CD4-positive, alpha-beta memory T cell (primary cell): Measurements from ENCODE around the gene MGRN1. TPM values are rescaled to one million over a fixed set of nuclear protein-coding genes. Genes with fewer than 3 reads are reported as not detected.

Source experiments
- CTCF ChIA-PET: fragments of 350-600 bp; sonication (Branson Sonifier 250); formaldehyde crosslinking; loops from one replicate; lab custom pipeline; 2021; ENCODE audit warnings: inconsistent platforms; ENCODE audit not compliant: partially characterized antibody; lab: Charles Lee
- POLR2A ChIA-PET: fragments of 350-600 bp; sonication (Branson Sonifier 250); formaldehyde crosslinking; loops from one replicate; lab custom pipeline; 2021; ENCODE audit not compliant: partially characterized antibody; lab: Charles Lee
- DNase-seq, 5 donors: peaks; one replicate each; pipeline versions ENCODE4 v3.0.0 to v3.0.0-alpha.2; 2020 to 2022; ENCODE audit warnings: mixed read lengths in 1 of 5
- H3K27ac ChIP-seq: one replicate; pipeline ENCODE4 v1.7.0; 2013; ENCODE audit warnings: low read depth, low read length
- H3K27me3 ChIP-seq: 2 replicates; pipeline ENCODE4 v1.7.0; 2013; ENCODE audit warnings: mild to moderate bottlenecking, low read length, moderate library complexity; ENCODE audit not compliant: insufficient read depth
- H3K36me3 ChIP-seq: 2 replicates; pipeline ENCODE4 v1.7.0; 2013; ENCODE audit warnings: mild to moderate bottlenecking, low read length, moderate library complexity; ENCODE audit not compliant: insufficient read depth
- H3K4me1 ChIP-seq: 2 replicates; pipeline ENCODE4 v1.7.0; 2013; ENCODE audit warnings: mild to moderate bottlenecking, low read length, moderate library complexity; ENCODE audit not compliant: insufficient read depth
- H3K4me3 ChIP-seq, 2 donors: one replicate each; pipeline ENCODE4 v1.7.0; 2013; ENCODE audit warnings: low read length in 2 of 2, mild to moderate bottlenecking in 1 of 2
- H3K9me3 ChIP-seq, 2 donors: one replicate each; pipeline ENCODE4 v1.7.0; 2013; ENCODE audit warnings: low read length in 2 of 2, control low read depth in 1 of 2; ENCODE audit not compliant: control insufficient read depth in 1 of 2
- H3K27ac Mint-ChIP-seq, 7 donors: one replicate each; pipeline ENCODE4 v1.8.0; 2020 to 2021; ENCODE audit warnings: mixed read lengths in 7 of 7, mild to moderate bottlenecking in 6 of 7, inconsistent platforms in 3 of 7, moderate library complexity in 3 of 7
- H3K27me3 Mint-ChIP-seq, 2 donors: one replicate each; pipeline ENCODE4 v1.8.0; 2020 to 2021; ENCODE audit warnings: mixed read lengths in 2 of 2
- H3K36me3 Mint-ChIP-seq, 2 donors: one replicate each; pipeline ENCODE4 v1.8.0; 2020 to 2021; ENCODE audit warnings: mixed read lengths in 2 of 2, inconsistent platforms in 1 of 2, mild to moderate bottlenecking in 1 of 2
- H3K4me1 Mint-ChIP-seq, 4 donors: one replicate each; pipeline ENCODE4 v1.8.0; 2020 to 2021; ENCODE audit warnings: mixed read lengths in 4 of 4, mild to moderate bottlenecking in 1 of 4
- H3K4me3 Mint-ChIP-seq, 8 donors: one replicate each; pipeline ENCODE4 v1.8.0; 2020 to 2021; ENCODE audit warnings: mixed read lengths in 8 of 8, mild to moderate bottlenecking in 7 of 8, moderate library complexity in 6 of 8, inconsistent platforms in 3 of 8
- H3K9me3 Mint-ChIP-seq, 8 donors: one replicate each; pipeline ENCODE4 v1.8.0; 2020 to 2021; ENCODE audit warnings: mixed read lengths in 8 of 8, mild to moderate bottlenecking in 5 of 8, inconsistent platforms in 3 of 8, moderate library complexity in 1 of 8
- intact Hi-C: fragments of 100-400 bp; cut with micrococcal nuclease; formaldehyde crosslinking; loops from one replicate; pipeline ENCODE4 v1.15.1; 2023
- polyA plus RNA-seq, 2 donors: library from polyadenylated mRNA; unstranded; fragments of 300-500 nt; fragmentation: Illumina TruSeq; gene quantifications; one replicate each; pipeline ENCODE4 v1.2.3, GENCODE V29; 2021
- total RNA-seq, 2 experiments: library from RNA; stranded (reverse); gene quantifications; one replicate each; pipeline ENCODE4 v1.2.3, GENCODE V29; 2021

Gene MGRN1
- total and polyA plus RNA-seq, 4 experiments from 2014 or later = 1.2 to 64.1 (median 35.0) TPM

- ChIA-PET POLR2A (no interaction called here), CTCF (interaction anchor here (0.5 kb wide), 1 partner anchor 158 kb away, joined by 3 read pairs; no protein-coding TSS in a partner anchor)
- Histone ChIP-seq H3K4me3 (no peak overlapping the region), H3K27me3 (no peaks in the 10 kb centered on the region), H3K36me3 (peaks cover 7% of the 10 kb centered on the region), H3K4me1 (peaks cover 23% of the 10 kb centered on the region), H3K27ac (no peak overlapping the region), H3K9me3 (no peaks in the 10 kb centered on the region)
- intact Hi-C loops = no loop called here
- no peak for DNase-seq
- Mint-ChIP-seq H3K9me3 (no peaks in the 10 kb centered on the region), H3K4me3 (no peak overlapping the region), H3K4me1 (peaks cover 15 to 29% (median 23%) of the 10 kb centered on the region in 4 donors), H3K27me3 (no peaks in the 10 kb centered on the region), H3K36me3 (peaks cover 4 to 23% of the 10 kb centered on the region in 2 donors), H3K27ac (peak overlapping the region; percentile 35 to 92 (median 78))
Observed at GRCh38 chr16:4678596-4678995, 54.0 kb downstream of the MGRN1 start.

- Histone ChIP-seq H3K9me3 (no peaks in the 10 kb centered on the region), H3K27me3 (no peaks in the 10 kb centered on the region), H3K27ac (no peak overlapping the region), H3K4me3 (no peak overlapping the region), H3K4me1 (peaks cover 23% of the 10 kb centered on the region), H3K36me3 (peaks cover 11% of the 10 kb centered on the region)
- DNase-seq = no peak
- peak overlapping the region in 5 of 7 donors; percentile 7 to 64 (median 35) for H3K27ac Mint-ChIP-seq
- no peaks in the 10 kb centered on the region for H3K27me3 Mint-ChIP-seq
- H3K4me1 Mint-ChIP-seq = peaks cover 15 to 29% (median 23%) of the 10 kb centered on the region in 4 donors
- peaks cover 4 to 21% of the 10 kb centered on the region in 2 donors for H3K36me3 Mint-ChIP-seq
- intact Hi-C loops = no loop called here
- POLR2A ChIA-PET = interaction anchor here (1.0 kb wide), 1 partner anchor 15 kb away, joined by 3 read pairs; no protein-coding TSS in a partner anchor
- H3K9me3 Mint-ChIP-seq = no peaks in the 10 kb centered on the region
- H3K4me3 Mint-ChIP-seq = no peak overlapping the region
- CTCF ChIA-PET = interaction anchor here (0.5 kb wide), 1 partner anchor 157 kb away, joined by 3 read pairs; no protein-coding TSS in a partner anchor
Observed at GRCh38 chr16:4679156-4679849, 54.7 kb downstream of the MGRN1 start.

DNA sequence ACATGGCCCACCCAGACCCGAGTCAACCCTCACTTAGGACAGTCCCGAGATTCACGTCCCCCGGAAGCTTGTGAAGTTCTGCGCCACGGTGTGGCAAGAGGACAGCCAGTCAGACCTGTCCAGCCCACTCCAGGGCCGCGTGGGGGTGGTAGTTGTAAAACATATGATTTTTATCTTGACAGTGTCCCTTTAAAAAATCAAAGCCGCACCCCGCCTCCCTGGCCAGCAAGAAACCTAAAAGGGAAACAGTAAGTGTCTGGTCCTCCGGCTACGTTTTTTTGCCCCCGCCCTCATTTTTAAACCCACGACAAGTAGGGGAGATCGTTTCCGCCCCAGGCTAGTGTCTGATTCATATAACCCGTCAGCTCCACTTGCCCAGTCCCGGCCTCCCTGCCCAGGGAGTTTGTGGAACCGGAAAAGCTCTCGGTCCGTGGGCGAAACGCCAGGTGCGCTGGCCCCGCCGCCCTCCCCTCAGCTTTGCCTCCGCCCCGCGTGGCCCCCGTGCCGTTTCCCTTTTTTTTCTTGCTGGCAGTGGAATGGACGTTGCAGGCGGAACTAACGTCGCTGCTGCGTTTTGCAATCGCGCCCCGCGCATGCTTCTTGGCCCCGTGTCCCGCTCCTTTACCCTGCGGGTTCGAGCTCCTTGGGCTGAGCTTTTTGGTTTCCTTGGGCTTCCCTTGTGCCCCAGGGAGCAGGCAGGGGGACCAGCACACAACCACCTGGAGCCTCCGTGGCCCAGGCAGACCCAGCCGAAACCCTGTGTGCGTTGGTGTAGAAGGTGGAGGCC is 55.4 kb downstream of the MGRN1 start:
- H3K27me3 Mint-ChIP-seq = no peaks in the 10 kb centered on the region
- Histone ChIP-seq H3K36me3 (peaks cover 15% of the 10 kb centered on the region), H3K4me1 (peaks cover 23% of the 10 kb centered on the region), H3K27ac (no peak overlapping the region), H3K27me3 (no peaks in the 10 kb centered on the region), H3K4me3 (no peak overlapping the region), H3K9me3 (no peaks in the 10 kb centered on the region)
- peak overlapping the region in 2 of 8 donors; percentile 23 to 45 for H3K4me3 Mint-ChIP-seq
- peak overlapping the region in 5 of 7 donors; percentile 35 to 91 (median 48) for H3K27ac Mint-ChIP-seq
- POLR2A ChIA-PET = interaction anchor here (1.0 kb wide), 1 partner anchor 14 kb away, joined by 3 read pairs; no protein-coding TSS in a partner anchor
- peaks cover 4 to 24% of the 10 kb centered on the region in 2 donors for H3K36me3 Mint-ChIP-seq
- H3K9me3 Mint-ChIP-seq = no peaks in the 10 kb centered on the region
- intact Hi-C loops = no loop called here
- no peak for DNase-seq
- H3K4me1 Mint-ChIP-seq = peaks cover 15 to 29% (median 23%) of the 10 kb centered on the region in 4 donors
- CTCF ChIA-PET = no interaction called here

GRCh38 chr16:4680673-4681470 is 56.2 kb downstream of the MGRN1 start:
- Histone ChIP-seq H3K27me3 (no peaks in the 10 kb centered on the region), H3K36me3 (peaks cover 15% of the 10 kb centered on the region), H3K27ac (no peak overlapping the region), H3K9me3 (no peaks in the 10 kb centered on the region), H3K4me1 (peaks cover 15% of the 10 kb centered on the region), H3K4me3 (no peak overlapping the region)
- Mint-ChIP-seq H3K4me3 (no peak overlapping the region), H3K27ac (peak overlapping the region in 2 of 7 donors; percentile 24 to 29), H3K36me3 (peaks cover 4 to 28% of the 10 kb centered on the region in 2 donors), H3K9me3 (no peaks in the 10 kb centered on the region), H3K27me3 (no peaks in the 10 kb centered on the region), H3K4me1 (peaks cover 15 to 22% (median 18%) of the 10 kb centered on the region in 4 donors)
- POLR2A ChIA-PET = no interaction called here
- DNase-seq = no peak
- intact Hi-C loops = no loop called here
- CTCF ChIA-PET = no interaction called here

DNA sequence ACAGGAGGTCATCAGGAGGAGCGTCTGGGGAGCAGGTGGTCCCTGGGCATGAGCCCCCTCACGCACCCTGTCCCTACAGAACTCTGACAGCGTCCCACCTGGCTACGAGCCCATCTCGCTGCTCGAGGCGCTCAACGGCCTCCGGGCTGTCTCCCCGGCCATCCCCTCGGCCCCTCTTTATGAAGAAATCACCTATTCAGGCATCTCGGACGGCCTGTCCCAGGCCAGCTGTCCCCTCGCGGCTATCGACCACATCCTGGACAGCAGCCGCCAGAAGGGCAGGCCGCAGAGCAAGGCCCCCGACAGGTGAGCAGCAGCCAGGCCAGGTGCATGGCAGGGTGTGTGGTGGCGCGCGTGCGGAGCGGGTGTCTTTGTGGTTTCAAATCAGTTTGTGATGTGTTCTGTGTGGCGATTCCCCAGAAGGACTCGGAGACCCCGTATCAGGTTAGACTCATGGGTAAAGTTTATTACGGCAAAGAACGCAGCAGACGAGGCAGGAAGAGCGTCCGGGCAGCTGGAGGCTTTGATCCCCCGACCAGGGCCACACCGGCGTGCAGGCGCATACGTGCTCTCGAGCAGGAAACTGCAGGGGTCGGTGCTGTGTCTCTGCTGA is 57.0 kb downstream of the MGRN1 start:
- Histone ChIP-seq H3K4me1 (peaks cover 8% of the 10 kb centered on the region), H3K27me3 (no peaks in the 10 kb centered on the region), H3K27ac (no peak overlapping the region), H3K9me3 (no peaks in the 10 kb centered on the region), H3K4me3 (no peak overlapping the region), H3K36me3 (peaks cover 15% of the 10 kb centered on the region)
- Mint-ChIP-seq H3K36me3 (peaks cover 4 to 26% of the 10 kb centered on the region in 2 donors), H3K9me3 (no peaks in the 10 kb centered on the region), H3K27me3 (no peaks in the 10 kb centered on the region), H3K27ac (peak overlapping the region in 3 of 7 donors; percentile 41 to 70 (median 42)), H3K4me3 (no peak overlapping the region), H3K4me1 (peaks cover 9 to 15% (median 11%) of the 10 kb centered on the region in 4 donors)
- CTCF ChIA-PET = interaction anchor here (1.7 kb wide), 1 partner anchor 65 kb away, joined by 4 read pairs; no protein-coding TSS in a partner anchor
- DNase-seq = no peak
- POLR2A ChIA-PET = no interaction called here
- intact Hi-C loops = no loop called here

DNA sequence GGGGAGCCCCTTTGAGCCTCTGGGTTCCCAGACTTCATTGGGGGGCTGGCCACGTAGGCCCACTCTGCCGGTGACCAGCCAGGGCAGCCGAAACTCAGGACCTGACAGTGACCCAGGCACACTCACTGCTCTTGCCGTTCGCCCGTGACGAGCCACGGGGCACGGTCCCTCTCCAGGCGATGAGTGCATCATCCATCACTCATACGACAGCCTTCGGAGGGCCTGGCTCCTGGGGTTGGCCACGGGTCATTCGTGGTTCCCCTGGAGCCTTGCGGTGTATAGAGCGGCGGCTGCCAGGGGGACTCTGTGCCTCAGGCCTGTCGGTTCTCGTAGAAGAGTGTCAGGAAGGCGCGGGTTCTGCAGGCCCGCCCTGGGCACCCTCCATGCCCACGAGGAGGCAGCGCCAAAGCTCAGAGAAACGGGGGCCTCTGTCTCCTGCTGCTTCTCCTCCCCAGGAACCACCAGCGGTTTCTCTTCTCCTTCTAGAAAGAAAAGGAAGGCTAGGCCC is 57.5 kb downstream of the MGRN1 start:
- Histone ChIP-seq H3K9me3 (no peaks in the 10 kb centered on the region), H3K27me3 (no peaks in the 10 kb centered on the region), H3K36me3 (peaks cover 15% of the 10 kb centered on the region), H3K4me1 (peaks cover 2% of the 10 kb centered on the region), H3K4me3 (no peak overlapping the region), H3K27ac (no peak overlapping the region)
- Mint-ChIP-seq H3K27me3 (no peaks in the 10 kb centered on the region), H3K4me1 (peaks cover 4 to 9% (median 6%) of the 10 kb centered on the region in 4 donors), H3K27ac (no peak overlapping the region), H3K36me3 (peaks cover 4 to 24% of the 10 kb centered on the region in 2 donors), H3K9me3 (no peaks in the 10 kb centered on the region), H3K4me3 (no peak overlapping the region)
- ChIA-PET POLR2A (interaction anchor here (1.1 to 1.2 kb wide), 2 partner anchors 12 to 144 kb away, joined by 3 read pairs; partner anchors contain the start of gene CDIP1), CTCF (interaction anchor here (1.7 kb wide), 1 partner anchor 66 kb away, joined by 4 read pairs; no protein-coding TSS in a partner anchor)
- intact Hi-C loops = no loop called here
- DNase-seq = no peak
